BLaER1 treated with 17β-estradiol and CSF1 and Interleukin-3, amounts not matched to agents 10 nM and 100 nM (cell line): Measurements from ENCODE around the gene RTN3.

ENCODE experiments used
- H3K27ac ChIP-seq, 11 experiments: shearing (Covaris generic); formaldehyde crosslinking; 2 replicates each; pipeline ENCODE4 v1.8.1; 2022
- H3K27me3 ChIP-seq, 11 experiments: shearing (Covaris generic); formaldehyde crosslinking; 2 replicates each; pipeline ENCODE4 v1.8.1; 2022
- H3K36me3 ChIP-seq, 11 experiments: shearing (Covaris generic); formaldehyde crosslinking; 2 replicates each; pipeline ENCODE4 v1.8.1; 2022
- H3K4me1 ChIP-seq, 10 experiments: shearing (Covaris generic); formaldehyde crosslinking; 2 replicates each; pipeline ENCODE4 v1.8.1; 2022
- H3K4me2 ChIP-seq, 11 experiments: shearing (Covaris generic); formaldehyde crosslinking; 2 replicates each; pipeline ENCODE4 v1.8.1; 2022
- H3K4me3 ChIP-seq, 10 experiments: shearing (Covaris generic); formaldehyde crosslinking; 2 replicates each; pipeline ENCODE4 v1.8.1; 2022
- H3K9ac ChIP-seq, 11 experiments: shearing (Covaris generic); formaldehyde crosslinking; 2 replicates each; pipeline ENCODE4 v1.8.1; 2022
- H3K9me3 ChIP-seq, 11 experiments: shearing (Covaris generic); formaldehyde crosslinking; replicated peaks in 1 of 11; 2 replicates each; pipeline ENCODE4 v1.8.1; 2022
- H4K20me1 ChIP-seq, 11 experiments: shearing (Covaris generic); formaldehyde crosslinking; 2 replicates each; pipeline ENCODE4 v1.8.1; 2022
- Cebpa-rat ChIP-seq, 11 experiments: shearing (Covaris generic); IDR thresholded peaks; 2 replicates each; pipeline ENCODE4 v1.8.1; 2022

RTN3 gene

GRCh38 chr11:63761931-63762653 lies 80.8 kb downstream of the RTN3 start:
- Histone ChIP-seq H3K9ac (no peak overlapping the region), H3K4me1 (peaks cover 17 to 26% (median 24%) of the 10 kb centered on the region in 10 experiments), H3K4me3 (no peak overlapping the region), H3K9me3 (no peaks in the 10 kb centered on the region), H3K27ac (no peak overlapping the region), H3K36me3 (peaks cover 41 to 91% (median 88%) of the 10 kb centered on the region in 11 experiments), H3K4me2 (no peak overlapping the region), H3K27me3 (no peaks in the 10 kb centered on the region), H4K20me1 (peaks cover 0 to 90% (median 72%) of the 10 kb centered on the region in 11 experiments; a peak in 20 of 22 replicates)
- no peak for TF ChIP-seq Cebpa-rat (IDR thresholded peaks at IDR 0.05)

- H3K9ac ChIP-seq, result no peak overlapping the region
- H3K4me2 ChIP-seq, result no peak overlapping the region
- H3K36me3 ChIP-seq, result peaks cover 33 to 83% (median 80%) of the 10 kb centered on the region in 11 experiments
Observed at GRCh38 chr11:63762654-63763495, 81.6 kb downstream of the RTN3 start.

GRCh38 chr11:63763496-63764339 lies 82.4 kb downstream of the RTN3 start:
- TF ChIP-seq Cebpa-rat (IDR thresholded peaks at IDR 0.05), result no peak
- Histone ChIP-seq H3K4me3 (no peak overlapping the region), H3K9me3 (no peaks in the 10 kb centered on the region), H3K4me2 (no peak overlapping the region), H4K20me1 (peaks cover 0 to 89% (median 78%) of the 10 kb centered on the region in 11 experiments; a peak in 20 of 22 replicates), H3K9ac (no peak overlapping the region), H3K4me1 (peaks cover 20 to 28% (median 28%) of the 10 kb centered on the region in 10 experiments), H3K27ac (no peak overlapping the region), H3K36me3 (peaks cover 25 to 74% (median 72%) of the 10 kb centered on the region in 11 experiments), H3K27me3 (peaks cover 0 to 2% (median 0%) of the 10 kb centered on the region in 11 experiments; a peak in 4 of 22 replicates)

More at GRCh38 chr11:63762654-63763495, 81.6 kb downstream of the RTN3 start:
- no peak overlapping the region for H3K4me3 ChIP-seq
- H4K20me1 ChIP-seq, result peaks cover 0 to 90% (median 78%) of the 10 kb centered on the region in 11 experiments; a peak in 20 of 22 replicates
- peaks cover 20 to 28% (median 28%) of the 10 kb centered on the region in 10 experiments for H3K4me1 ChIP-seq
- TF ChIP-seq Cebpa-rat (IDR thresholded peaks at IDR 0.05), result no peak
- H3K27ac ChIP-seq, result no peak overlapping the region
- no peaks in the 10 kb centered on the region for H3K27me3 ChIP-seq
- H3K9me3 ChIP-seq, result no peaks in the 10 kb centered on the region

- Histone ChIP-seq H4K20me1 (peaks cover 0 to 84% (median 77%) of the 10 kb centered on the region in 11 experiments; a peak in 20 of 22 replicates), H3K4me2 (no peak overlapping the region), H3K27me3 (peaks cover 2 to 8% (median 4%) of the 10 kb centered on the region in 11 experiments), H3K27ac (no peak overlapping the region), H3K9ac (no peak overlapping the region; a peak in 1 of 22 replicates), H3K36me3 (peaks cover 21 to 69% (median 66%) of the 10 kb centered on the region in 11 experiments), H3K4me1 (peaks cover 21 to 30% (median 28%) of the 10 kb centered on the region in 10 experiments), H3K9me3 (no peaks in the 10 kb centered on the region), H3K4me3 (no peak overlapping the region)
- no peak for TF ChIP-seq Cebpa-rat (IDR thresholded peaks at IDR 0.05)
Observed at GRCh38 chr11:63764340-63764678, 83.0 kb downstream of the RTN3 start.

- peaks cover 25 to 36% (median 34%) of the 10 kb centered on the region in 10 experiments for H3K4me1 ChIP-seq
- H3K9ac ChIP-seq, result peak overlapping the region in 10 of 11 experiments; percentile 16 to 92 (median 55); a peak in 12 of 22 replicates
- H4K20me1 ChIP-seq, result peaks cover 0 to 87% (median 74%) of the 10 kb centered on the region in 11 experiments; a peak in 20 of 22 replicates
- H3K4me3 ChIP-seq, result no peak overlapping the region
- H3K27ac ChIP-seq, result peak overlapping the region in 4 of 11 experiments; percentile 14 to 32 (median 20); a peak in 4 of 22 replicates
- TF ChIP-seq Cebpa-rat (IDR thresholded peaks at IDR 0.05), result no peak
- H3K4me2 ChIP-seq, result peak overlapping the region in 9 of 11 experiments; percentile 93 to 100 (median 98); a peak in 18 of 22 replicates
- peaks cover 18 to 65% (median 59%) of the 10 kb centered on the region in 11 experiments for H3K36me3 ChIP-seq
- peaks cover 8 to 14% (median 10%) of the 10 kb centered on the region in 11 experiments for H3K27me3 ChIP-seq
- H3K9me3 ChIP-seq, result no peaks in the 10 kb centered on the region
Observed at GRCh38 chr11:63764679-63765647, 83.7 kb downstream of the RTN3 start.

- H3K9me3 ChIP-seq, result no peaks in the 10 kb centered on the region
- H3K4me1 ChIP-seq, result peaks cover 25 to 39% (median 37%) of the 10 kb centered on the region in 10 experiments
- 0 out of 20 replicates have a peak overlapping the region, but pooled peaks of 1 of the 10 experiments have one; percentile 95 for H3K4me3 ChIP-seq
- H3K27me3 ChIP-seq, result peaks cover 15 to 21% (median 18%) of the 10 kb centered on the region in 11 experiments
- H4K20me1 ChIP-seq, result peaks cover 0 to 84% (median 68%) of the 10 kb centered on the region in 11 experiments; a peak in 20 of 22 replicates
- peak overlapping the region in 4 of 11 experiments; percentile 11 to 89 (median 50); a peak in 1 of 22 replicates for H3K27ac ChIP-seq
- no peak for TF ChIP-seq Cebpa-rat (IDR thresholded peaks at IDR 0.05)
- H3K9ac ChIP-seq, result peak overlapping the region in 10 of 11 experiments; percentile 31 to 94 (median 90); a peak in 14 of 22 replicates
- peaks cover 10 to 58% (median 51%) of the 10 kb centered on the region in 11 experiments for H3K36me3 ChIP-seq
- peak overlapping the region in 10 of 11 experiments; percentile 83 to 100 (median 98); a peak in 20 of 22 replicates for H3K4me2 ChIP-seq
Observed at GRCh38 chr11:63765688-63766241, 84.5 kb downstream of the RTN3 start.
